NT2/D1 (cell line): ENCODE measurements around the gene SYS1.

Experiments used
- SUZ12 ChIP-seq: IDR thresholded peaks from 2 replicates; pipeline ENCODE4 v1.6.1; 2011; ENCODE audit not compliant: insufficient read length, insufficient read depth; ENCODE audit errors: extremely low read depth
- YY1 ChIP-seq: IDR thresholded peaks from 2 replicates; pipeline ENCODE4 v1.6.1; 2011; ENCODE audit not compliant: insufficient read length, insufficient read depth
- ZNF274 ChIP-seq: IDR thresholded peaks from 2 replicates; pipeline ENCODE4 v1.6.1; 2011; ENCODE audit warnings: mild to moderate bottlenecking, low read depth, low read length

DNA sequence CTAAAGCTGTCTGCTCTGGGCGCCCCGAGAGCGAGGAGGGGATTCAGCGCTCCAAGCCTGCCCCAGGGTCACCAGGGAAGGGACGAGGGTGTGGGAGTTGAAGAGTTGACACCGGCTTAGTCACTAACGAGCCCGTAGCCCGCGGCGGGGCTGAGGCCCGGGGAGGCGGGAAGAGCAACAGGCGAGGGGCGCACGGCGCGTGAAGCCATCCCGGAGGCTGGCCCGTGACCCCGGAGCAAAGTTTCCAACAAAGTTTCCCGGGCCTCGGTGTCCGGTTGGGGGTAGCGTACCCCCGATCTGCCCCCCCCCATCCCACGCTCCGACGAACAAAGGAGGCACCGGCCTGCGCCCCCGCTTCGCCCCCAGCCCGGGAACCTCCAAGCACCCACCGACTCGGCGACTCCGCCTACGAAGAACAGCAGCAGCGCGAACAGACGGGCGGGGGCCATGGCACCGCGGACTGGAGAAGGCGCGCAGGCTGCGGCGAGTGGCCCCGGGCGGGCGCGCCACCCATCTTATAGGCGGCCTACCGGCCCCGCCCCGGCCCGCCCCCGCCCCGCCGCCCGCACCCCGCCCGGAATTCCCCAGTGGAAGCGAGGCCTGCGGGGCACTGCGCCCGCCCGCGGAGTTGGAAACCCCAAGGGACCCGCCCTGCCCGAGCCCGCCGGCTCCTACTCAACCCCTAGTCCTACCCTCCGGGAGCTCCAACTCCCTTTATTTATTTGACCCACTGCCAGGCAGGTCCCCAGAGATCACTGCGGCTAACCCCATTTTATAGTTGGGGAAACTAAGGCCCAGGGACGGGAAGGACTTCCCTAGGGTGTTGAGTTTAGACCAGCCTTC, 14.8 kb upstream of the SYS1 start, which contains the start of gene SDC4:
- TF ChIP-seq ZNF274 (no peak), YY1 (no peak), SUZ12 (no peak)
